H1 (cell line): ENCODE measurements around the gene CREG2. TPM values are rescaled to one million over a fixed set of nuclear protein-coding genes. Genes with fewer than 3 reads are reported as not detected.

Experiments used
- CTCF ChIA-PET: fragments of 300-600 bp; sonication (Branson Sonifier 250); formaldehyde crosslinking; loops from one replicate; lab custom pipeline; 2021; ENCODE audit not compliant: partially characterized antibody; lab: Charles Lee
- POLR2A ChIA-PET: fragments of 300-600 bp; sonication (Branson Sonifier 250); formaldehyde crosslinking; loops from one replicate; lab custom pipeline; 2021; ENCODE audit warnings: inconsistent platforms; ENCODE audit not compliant: partially characterized antibody; lab: Charles Lee
- DNase-seq, 2 experiments: peaks; one replicate each; pipeline versions ENCODE4 v3.0.0 to v3.0.0-alpha.2; 2010 to 2022; ENCODE audit warnings: low spot score in 2 of 2, low read depth in 1 of 2, mixed read lengths in 1 of 2
- FAIRE-seq: peaks from 2 replicates; lab custom pipeline; 2011; peaks lifted over from hg19 to GRCh38; lab: Jason Lieb, UNC
- H2AFZ ChIP-seq: 2 replicates; pipeline ENCODE4 v1.8.1; 2012; ENCODE audit warnings: low read length, inconsistent platforms
- H2AK5ac ChIP-seq: 2 replicates; pipeline ENCODE4 v1.6.1; 2013; ENCODE audit warnings: low read depth, low read length
- H2BK120ac ChIP-seq: replicated peaks from 2 replicates; pipeline ENCODE3; 2013; ENCODE audit warnings: low read depth, low read length, inconsistent platforms
- H2BK12ac ChIP-seq: 2 replicates; pipeline ENCODE4 v1.6.1; 2013; ENCODE audit warnings: low read depth, low read length
- H2BK15ac ChIP-seq: 2 replicates; pipeline ENCODE4 v1.6.1; 2013; ENCODE audit warnings: low read length
- H2BK20ac ChIP-seq: 2 replicates; pipeline ENCODE4 v1.6.1; 2013; ENCODE audit warnings: low read length
- H2BK5ac ChIP-seq: 2 replicates; pipeline ENCODE4 v1.6.1; 2013; ENCODE audit warnings: low read depth, low read length
- H3K14ac ChIP-seq: 2 replicates; pipeline ENCODE4 v1.6.1; 2013; ENCODE audit warnings: inconsistent platforms; ENCODE audit not compliant: insufficient read length
- H3K18ac ChIP-seq: 2 replicates; pipeline ENCODE4 v1.6.1; 2013; ENCODE audit warnings: low read length; ENCODE audit errors: extremely low read depth
- H3K23ac ChIP-seq: 2 replicates; pipeline ENCODE4 v1.6.1; 2013; ENCODE audit warnings: inconsistent platforms; ENCODE audit not compliant: insufficient read length
- H3K23me2 ChIP-seq: 2 replicates; pipeline ENCODE4 v1.6.1; 2013; ENCODE audit warnings: low read depth, low read length
- H3K27ac ChIP-seq: 2 replicates; pipeline ENCODE4 v1.6.1; 2011; ENCODE audit warnings: low read depth, low read length, inconsistent platforms
- H3K27me3 ChIP-seq, 4 experiments: replicated peaks in 1 of 4; 1 replicate in 1 of 4; 2 replicates in 3 of 4; pipeline versions ENCODE4 v1.6.1 to v1.8.1; 2011 to 2013; ENCODE audit warnings: low read length in 3 of 4, mild to moderate bottlenecking in 3 of 4, inconsistent platforms in 2 of 4, mixed read lengths in 2 of 4, moderate library complexity in 1 of 4; ENCODE audit not compliant: control insufficient read depth in 3 of 4, insufficient read depth in 3 of 4; ENCODE audit errors: extremely low read depth in 1 of 4
- H3K36me3 ChIP-seq, 4 experiments: 2 replicates each; pipeline versions ENCODE4 v1.6.1 to v1.8.1; 2011 to 2013; ENCODE audit warnings: mild to moderate bottlenecking in 4 of 4, low read length in 3 of 4, moderate library complexity in 2 of 4, control low read depth in 1 of 4, inconsistent platforms in 1 of 4; ENCODE audit not compliant: insufficient read depth in 4 of 4, control insufficient read depth in 2 of 4
- H3K4ac ChIP-seq: replicated peaks from 2 replicates; pipeline ENCODE3; 2013; ENCODE audit warnings: low read length, low read depth, mixed read lengths, inconsistent platforms; ENCODE audit not compliant: insufficient read length
- H3K4me1 ChIP-seq, 4 experiments: replicated peaks in 1 of 4; 1 replicate in 1 of 4; 2 replicates in 3 of 4; pipeline versions ENCODE4 v1.6.1 to v1.8.1; 2011 to 2013; ENCODE audit warnings: low read length in 3 of 4, inconsistent platforms in 2 of 4, mixed read lengths in 1 of 4; ENCODE audit not compliant: insufficient read depth in 4 of 4, control insufficient read depth in 3 of 4
- H3K4me2 ChIP-seq, 2 experiments: 2 replicates each; pipeline versions ENCODE4 v1.6.1 to v1.8.1; 2011 to 2013; ENCODE audit warnings: low read depth in 2 of 2, low read length in 2 of 2, control low read depth in 1 of 2, inconsistent platforms in 1 of 2, mild to moderate bottlenecking in 1 of 2; ENCODE audit not compliant: insufficient read depth in 1 of 2
- H3K4me3 ChIP-seq, 4 experiments: fragments of 200-600, 300-600 bp in 1 of 4; sonication (generic), shearing (Covaris generic), sonication (Bioruptor Twin) in 1 of 4; 2 replicates each; pipeline versions ENCODE4 v1.5.1 to v1.8.1; 2011 to 2016; ENCODE audit warnings: low read length in 4 of 4, low read depth in 3 of 4, control low read depth in 2 of 4, inconsistent platforms in 2 of 4, mild to moderate bottlenecking in 2 of 4, mixed read lengths in 1 of 4, moderate library complexity in 1 of 4; ENCODE audit not compliant: insufficient read depth in 2 of 4; ENCODE audit errors: extremely low read depth in 1 of 4
- H3K56ac ChIP-seq: replicated peaks from 2 replicates; pipeline ENCODE3; 2013; ENCODE audit warnings: low read depth, mild to moderate bottlenecking, mixed read lengths, low read length, inconsistent platforms; ENCODE audit not compliant: insufficient read length
- H3K79me1 ChIP-seq: 2 replicates; pipeline ENCODE4 v1.6.1; 2013; ENCODE audit warnings: low read depth, low read length, control low read depth
- H3K79me2 ChIP-seq, 2 experiments: 2 replicates each; pipeline versions ENCODE4 v1.6.1 to v1.8.1; 2012 to 2013; ENCODE audit warnings: low read length in 2 of 2, mild to moderate bottlenecking in 2 of 2, inconsistent platforms in 1 of 2; ENCODE audit not compliant: insufficient read depth in 2 of 2, control insufficient read depth in 1 of 2
- H3K9ac ChIP-seq, 4 experiments: replicated peaks in 1 of 4; 1 replicate in 1 of 4; 2 replicates in 3 of 4; pipeline versions ENCODE4 v1.6.1 to v1.8.1; 2011 to 2013; ENCODE audit warnings: low read depth in 3 of 4, low read length in 3 of 4, control low read depth in 2 of 4, mild to moderate bottlenecking in 2 of 4, moderate library complexity in 2 of 4, inconsistent platforms in 1 of 4; ENCODE audit errors: extremely low read depth in 1 of 4
- H3K9me3 ChIP-seq, 2 experiments: 2 replicates each; pipeline versions ENCODE4 v1.6.1 to v1.8.1; 2012 to 2013; ENCODE audit warnings: mild to moderate bottlenecking in 2 of 2, moderate library complexity in 2 of 2, control low read depth in 1 of 2, inconsistent platforms in 1 of 2, low read depth in 1 of 2, low read length in 1 of 2, mixed read lengths in 1 of 2; ENCODE audit not compliant: insufficient read depth in 2 of 2
- H4K20me1 ChIP-seq, 2 experiments: replicated peaks in 1 of 2; 2 replicates each; pipeline versions ENCODE3 to v1.8.1; 2011 to 2013; ENCODE audit warnings: inconsistent platforms in 2 of 2, low read length in 2 of 2, mild to moderate bottlenecking in 1 of 2; ENCODE audit not compliant: insufficient read depth in 2 of 2, control insufficient read depth in 1 of 2
- H4K5ac ChIP-seq: 2 replicates; pipeline ENCODE4 v1.6.1; 2013; ENCODE audit warnings: low read length, low read depth, mixed read lengths, inconsistent platforms; ENCODE audit not compliant: insufficient read length
- H4K8ac ChIP-seq: 2 replicates; pipeline ENCODE4 v1.8.0; 2013; ENCODE audit warnings: mild to moderate bottlenecking, moderate library complexity, low read length, inconsistent platforms; ENCODE audit not compliant: insufficient read depth; ENCODE audit errors: extremely low read depth
- H4K91ac ChIP-seq: replicated peaks from 2 replicates; pipeline ENCODE3; 2013; ENCODE audit warnings: low read length, mixed read lengths, inconsistent platforms; ENCODE audit not compliant: insufficient read length
- HDAC6 ChIP-seq: IDR thresholded peaks from one replicate; pipeline ENCODE4 v1.7.1; 2012; ENCODE audit warnings: low read depth, mild to moderate bottlenecking, inconsistent platforms, low read length, moderate library complexity
- RBBP5 ChIP-seq: IDR thresholded peaks from 2 replicates; pipeline ENCODE4 v1.7.1; 2012; ENCODE audit warnings: low read depth, mild to moderate bottlenecking, inconsistent platforms, low read length, moderate library complexity, borderline replicate concordance
- polyA plus RNA-seq, 7 experiments: library from polyadenylated mRNA; depleted of rRNA in 3 of 7; stranded (reverse) in 5 of 7; unstranded in 2 of 7; fragments of >200 nt in 5 of 7; fragments of 200-250 nt in 2 of 7; gene quantifications; 1 replicate in 5 of 7; 2 replicates in 1 of 7; 4 replicates in 1 of 7; pipeline versions ENCODE4 v1.2.1 to v1.2.3, GENCODE V29; 2011 to 2013; ENCODE audit warnings: missing spikeins in 2 of 7, mixed read lengths in 2 of 7
- total RNA-seq: library from RNA; stranded (reverse); fragmentation: NEBNext Ultra II Directional; extraction: Animal tissue kit (Norgen Biotek cat#: 25700); gene quantifications from 2 replicates; pipeline ENCODE4 v1.2.1, GENCODE V29; 2021

The CREG2 gene
- total and polyA plus RNA-seq, 2 of the 8 experiments (the other 6 are each of a cell fraction or from before 2014, with no cell fraction given) = 2.0 to 2.2 TPM

GRCh38 chr2:101357376-101357775 is 29.9 kb downstream of the CREG2 start:
- 0 out of 2 replicates have a peak overlapping the region, but pooled peaks have one; percentile 40 for H4K8ac ChIP-seq
- H2AFZ ChIP-seq = no peak overlapping the region
- no peak overlapping the region for H3K4ac ChIP-seq
- H4K20me1 ChIP-seq = no peaks in the 10 kb centered on the region
- H2BK12ac ChIP-seq = no peak overlapping the region
- no peaks in the 10 kb centered on the region for H3K36me3 ChIP-seq
- H3K9me3 ChIP-seq = no peaks in the 10 kb centered on the region
- H3K4me2 ChIP-seq = no peak overlapping the region
- CTCF ChIA-PET = interaction anchor here (0.6 to 2.5 kb wide), 5 partner anchors 15 to 771 kb away, joined by 3 to 14 read pairs (median 4); no protein-coding TSS in a partner anchor
- DNase-seq (no peak), FAIRE-seq (no peak)
- no peak overlapping the region for H3K56ac ChIP-seq
- no peak overlapping the region for H3K27ac ChIP-seq
- H4K5ac ChIP-seq = no peak overlapping the region
- H3K79me2 ChIP-seq = no peaks in the 10 kb centered on the region
- no peaks in the 10 kb centered on the region for H3K27me3 ChIP-seq
- no peak overlapping the region for H2BK20ac ChIP-seq
- no peak overlapping the region for H3K9ac ChIP-seq
- POLR2A ChIA-PET = interaction anchor here (0.6 kb wide), 1 partner anchor 94 kb away, joined by 3 read pairs; no protein-coding TSS in a partner anchor
- no peaks in the 10 kb centered on the region for H3K79me1 ChIP-seq
- no peaks in the 10 kb centered on the region for H3K23me2 ChIP-seq
- no peak overlapping the region for H2AK5ac ChIP-seq
- no peak overlapping the region for H2BK5ac ChIP-seq
- no peak overlapping the region for H3K18ac ChIP-seq
- H3K4me1 ChIP-seq = peaks cover 2 to 11% (median 3%) of the 10 kb centered on the region in 4 experiments; a peak in 6 of 7 replicates
- TF ChIP-seq HDAC6 (no peak), RBBP5 (no peak)
- H3K4me3 ChIP-seq = no peak overlapping the region
- no peak overlapping the region for H3K14ac ChIP-seq
- H2BK120ac ChIP-seq = no peak overlapping the region
- H3K23ac ChIP-seq = no peak overlapping the region
- no peak overlapping the region for H2BK15ac ChIP-seq
- no peak overlapping the region for H4K91ac ChIP-seq
